Measurements from ENCODE around the gene SHISAL1.
"Not testable (repeated sequence)": the region's sequence is repeated elsewhere in the genome, so short reads cannot be mapped to it uniquely, and the experiment has no call there.

SHISAL1 gene

DNA sequence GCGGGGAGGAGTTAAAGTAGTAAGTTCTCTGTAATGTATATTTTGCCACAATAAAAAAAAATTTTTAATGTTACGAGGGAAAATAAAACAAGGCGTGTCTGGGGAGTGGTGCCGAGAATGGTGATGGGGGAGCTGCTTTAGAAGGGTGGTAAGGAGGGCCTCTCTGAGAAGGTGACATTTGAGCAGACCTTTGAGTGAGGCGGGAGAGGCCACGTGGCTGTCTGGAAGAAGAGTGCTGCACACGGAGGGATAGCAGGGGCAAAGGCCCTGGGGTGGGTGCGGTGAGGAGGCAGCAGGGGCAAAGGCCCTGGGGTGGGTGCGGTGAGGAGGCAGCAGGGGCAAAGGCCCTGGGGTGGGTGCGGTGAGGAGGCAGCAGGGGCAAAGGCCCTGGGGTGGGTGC lies 10.4 kb downstream of the SHISAL1 start:
- not testable (repeated sequence) for DNase-seq (ENCODE audit: low read depth in 2 of 2)

GRCh38 chr22:44301039-44301438 lies 11.7 kb downstream of the SHISAL1 start:
- no peak for DNase-seq (ENCODE audit: low read depth in 2 of 2)

DNA sequence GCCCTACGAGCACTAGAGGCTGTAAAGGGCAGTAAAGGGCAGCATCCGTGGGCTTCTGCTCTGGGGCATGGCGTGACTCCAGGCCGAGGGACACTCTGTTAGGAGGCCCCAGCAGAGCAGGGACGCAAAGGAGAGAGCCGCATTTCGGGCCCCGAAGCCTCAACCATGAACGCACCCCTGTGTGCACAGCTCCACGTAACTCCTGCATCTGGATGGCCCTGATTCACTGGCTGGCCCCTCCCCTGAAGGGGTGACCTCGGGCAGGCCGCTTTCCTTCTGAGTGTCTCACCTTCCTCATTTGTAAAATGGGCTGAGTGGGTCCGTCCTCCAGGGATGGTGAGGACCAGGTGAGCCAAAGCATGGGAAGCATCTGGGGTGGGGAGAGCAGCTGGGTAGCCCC lies 13.6 kb downstream of the SHISAL1 start:
- no peak for DNase-seq (ENCODE audit: low read depth in 2 of 2)

- no peak for DNase-seq (ENCODE audit: low read depth in 2 of 2)
Measured at GRCh38 chr22:44298406-44299091, 14.2 kb downstream of the SHISAL1 start.

GRCh38 chr22:44297470-44298061 lies 15.2 kb downstream of the SHISAL1 start:
- no peak for DNase-seq (ENCODE audit: low read depth in 2 of 2)

GRCh38 chr22:44295406-44295805 lies 17.3 kb downstream of the SHISAL1 start:
- no peak for DNase-seq (ENCODE audit: low read depth in 2 of 2)

- no peak for DNase-seq (ENCODE audit: low read depth in 2 of 2)
Measured at GRCh38 chr22:44293876-44294275, 18.9 kb downstream of the SHISAL1 start.

- no peak for DNase-seq (ENCODE audit: low read depth in 2 of 2)
Measured at GRCh38 chr22:44293034-44293433, 19.7 kb downstream of the SHISAL1 start.

DNA sequence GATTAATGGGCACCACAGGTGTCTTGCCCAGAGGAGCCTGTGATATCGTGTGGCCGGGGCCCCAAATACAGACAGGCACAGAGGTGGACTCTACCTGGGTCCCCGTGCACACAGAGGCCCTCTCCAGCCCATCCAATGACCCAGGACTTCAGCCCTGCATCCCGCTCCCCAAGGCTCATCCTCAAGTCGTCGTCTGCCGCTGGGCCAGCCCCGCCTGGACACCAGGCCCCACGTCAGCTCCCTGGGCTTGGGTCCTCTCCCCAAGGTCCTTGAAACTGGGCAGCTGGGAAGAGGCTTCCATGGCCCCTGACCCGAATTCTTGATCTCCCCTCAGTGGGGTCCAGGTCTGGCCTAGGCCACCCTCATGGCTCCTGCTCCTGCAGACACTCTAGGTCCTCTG lies 20.2 kb downstream of the SHISAL1 start:
- DNase-seq (ENCODE audit: low read depth in 2 of 2) = no peak

DNA sequence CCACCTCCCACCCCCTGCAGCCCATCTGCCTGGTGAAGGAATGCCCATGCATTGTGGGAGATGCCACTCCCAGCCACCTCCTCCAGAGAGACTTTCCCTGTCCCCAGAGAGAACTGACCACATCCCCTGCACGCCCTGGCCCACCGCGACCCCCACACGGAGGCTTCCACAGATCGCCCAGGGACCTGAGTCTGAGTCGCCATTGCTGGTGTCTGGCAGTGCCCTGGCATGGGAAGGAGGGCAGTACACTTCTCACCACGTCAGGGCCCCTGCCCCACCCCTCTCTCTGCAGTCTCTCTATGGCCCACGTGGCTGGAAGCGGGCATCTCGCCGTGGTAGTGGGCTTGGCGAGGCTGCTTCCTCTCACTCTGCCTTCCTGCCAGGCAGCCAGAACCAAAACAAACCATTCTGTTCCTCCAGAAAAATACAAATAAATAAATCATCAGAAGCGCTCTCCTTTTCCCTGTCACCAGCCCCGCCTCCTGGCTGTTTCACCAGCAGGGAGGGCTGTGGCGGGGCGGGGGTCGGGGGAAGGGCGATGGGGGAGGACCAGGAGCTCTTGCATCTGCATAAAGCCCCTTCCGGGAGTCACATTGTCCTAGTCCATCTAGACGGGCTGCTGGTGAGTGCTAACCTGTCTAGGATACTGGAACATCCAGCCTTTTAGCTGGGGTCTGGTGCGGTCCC lies 20.9 kb downstream of the SHISAL1 start:
- no peak for DNase-seq (ENCODE audit: low read depth in 2 of 2)

- DNase-seq (ENCODE audit: low read depth in 2 of 2) = no peak
Measured at GRCh38 chr22:44291265-44291664, 21.5 kb downstream of the SHISAL1 start.

DNA sequence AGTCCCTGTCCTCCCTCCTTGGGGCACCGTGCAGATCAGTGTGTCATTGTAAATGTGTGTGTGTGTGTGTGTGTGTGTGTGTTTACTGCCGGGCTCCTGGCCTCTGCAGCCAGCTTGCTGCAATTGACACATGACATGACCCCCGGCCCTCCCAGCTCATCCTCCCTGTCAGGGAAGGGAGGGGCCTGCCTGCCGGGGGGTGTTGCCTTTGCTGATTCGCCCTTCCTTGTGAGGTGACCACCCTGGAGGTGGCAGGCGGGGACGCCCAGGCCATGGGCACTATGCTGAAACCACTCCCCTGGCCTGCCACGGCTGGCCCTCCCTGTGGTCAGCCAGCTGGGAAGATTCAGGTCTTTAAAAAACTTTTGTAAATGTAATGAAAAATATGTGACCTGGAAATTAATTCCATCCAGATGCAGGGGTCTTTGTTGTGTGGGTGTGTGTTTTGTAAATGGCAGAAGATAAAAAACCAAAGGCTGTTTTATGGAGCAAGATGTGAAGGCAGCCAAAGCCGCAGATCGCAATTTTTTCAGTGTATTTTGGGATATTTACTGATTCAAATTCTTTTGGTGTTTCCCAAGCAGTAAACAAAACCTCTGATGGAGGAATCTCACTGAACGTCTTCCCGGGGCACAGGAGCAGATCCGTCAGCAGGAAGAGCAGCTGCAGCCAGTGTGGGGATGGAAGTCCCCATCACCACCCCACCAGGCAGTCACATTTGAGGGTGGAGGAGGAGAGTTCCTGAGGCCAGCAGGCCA lies 23.2 kb downstream of the SHISAL1 start:
- DNase-seq (ENCODE audit: low read depth in 2 of 2) = no peak

DNA sequence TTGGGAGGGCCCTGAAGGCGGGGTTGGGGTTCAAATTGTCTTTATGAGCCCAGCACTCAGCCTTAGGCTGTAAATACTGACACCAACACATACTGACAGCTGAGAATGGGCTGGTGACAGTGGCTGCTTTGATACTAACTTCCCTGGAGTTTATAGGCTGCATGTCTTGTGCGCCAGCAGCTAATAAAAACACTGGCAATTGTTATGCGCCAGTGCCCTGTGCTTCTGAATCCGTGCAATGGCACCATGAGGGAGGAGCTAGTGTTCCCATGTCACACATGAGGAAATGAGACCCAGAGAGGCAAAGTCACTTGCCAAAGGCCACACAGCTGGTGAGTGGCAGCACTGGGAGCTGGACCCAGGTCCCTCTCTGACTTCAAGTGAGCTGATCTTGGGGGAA lies 23.8 kb downstream of the SHISAL1 start:
- DNase-seq (ENCODE audit: low read depth in 2 of 2) = no peak

GRCh38 chr22:44287741-44288140 lies 25.0 kb downstream of the SHISAL1 start:
- no peak for DNase-seq (ENCODE audit: low read depth in 2 of 2)

- no peak for DNase-seq (ENCODE audit: low read depth in 2 of 2)
Measured at GRCh38 chr22:44287121-44287693, 25.5 kb downstream of the SHISAL1 start.

GRCh38 chr22:44286646-44287045 lies 26.1 kb downstream of the SHISAL1 start:
- DNase-seq (ENCODE audit: low read depth in 2 of 2) = no peak

DNA sequence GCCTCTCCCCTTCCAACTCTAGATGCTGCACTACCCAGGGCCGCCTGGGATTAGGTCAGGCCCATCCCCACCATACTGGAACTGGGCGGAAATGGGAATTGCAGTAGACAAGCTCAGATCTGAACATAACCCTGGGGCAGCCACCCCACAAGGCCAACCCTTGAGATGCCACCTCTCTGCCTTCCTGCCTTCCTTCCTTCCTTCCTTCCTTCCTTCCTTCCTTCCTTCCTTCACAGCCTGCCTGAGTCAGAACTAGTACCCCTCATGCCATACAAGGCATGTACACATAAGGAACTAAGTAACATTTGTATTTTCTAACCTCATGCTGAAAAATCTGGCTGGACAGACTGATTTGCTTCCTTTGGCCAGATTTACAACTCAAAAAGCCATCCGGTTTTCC lies 28.0 kb downstream of the SHISAL1 start:
- DNase-seq (ENCODE audit: low read depth in 2 of 2) = no peak

GRCh38 chr22:44281768-44282637 lies 30.7 kb downstream of the SHISAL1 start:
- no peak for DNase-seq (ENCODE audit: low read depth in 2 of 2)

- DNase-seq (ENCODE audit: low read depth in 2 of 2) = no peak
Measured at GRCh38 chr22:44280665-44281188, 32.0 kb downstream of the SHISAL1 start.

DNA sequence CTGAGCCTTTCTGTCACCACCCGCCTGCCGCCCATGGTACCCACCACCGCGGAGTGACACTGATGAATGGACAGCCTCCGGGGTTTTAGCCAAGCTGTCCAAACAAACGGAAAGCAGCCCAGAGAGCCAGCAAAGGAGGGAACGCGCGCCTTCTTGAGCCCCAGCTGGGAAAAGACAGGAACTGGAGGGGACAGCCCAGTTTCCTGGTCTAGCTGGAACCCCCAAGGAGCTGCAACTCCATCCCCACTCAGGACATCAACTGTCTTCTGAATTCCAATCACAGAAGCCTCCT lies 33.7 kb downstream of the SHISAL1 start:
- no peak for DNase-seq (ENCODE audit: low read depth in 2 of 2)

Measured in stimulated activated CD8-positive, alpha-beta memory T cell treated with anti-CD3 and anti-CD28 coated beads, Interleukin-2, amount 100 ng/mL, for 1 hour (primary cell).